Measurements from ENCODE around the gene ZPBP. TPM values are rescaled to one million over a fixed set of nuclear protein-coding genes. Genes with fewer than 3 reads are reported as not detected.
"Not testable (repeated sequence)": the region's sequence is repeated elsewhere in the genome, so short reads cannot be mapped to it uniquely, and the experiment has no call there.

The ZPBP gene
- total RNA-seq, 1 donor from 2014 or later = 0.47 TPM

DNA sequence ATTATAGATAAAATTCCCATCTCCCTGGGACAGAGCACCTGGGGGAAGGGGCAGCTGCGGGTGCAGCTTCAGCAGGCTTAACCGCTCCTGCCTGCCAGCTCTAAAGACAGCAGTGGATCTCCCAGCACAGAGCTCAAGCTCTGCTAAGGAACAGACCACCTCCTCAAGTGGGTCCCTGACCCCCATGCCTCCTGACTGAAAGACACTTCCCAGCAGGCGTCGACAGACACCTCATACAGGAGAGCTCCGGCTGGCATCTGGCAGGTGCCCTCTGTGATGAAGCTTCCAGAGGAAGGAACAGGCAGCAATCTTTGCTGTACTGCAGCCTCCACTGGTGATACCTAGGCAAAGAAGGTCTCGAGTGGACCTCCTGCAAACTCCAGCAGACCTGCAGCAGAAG is 51.9 kb downstream of the ZPBP start:
- not testable (repeated sequence) for DNase-seq

DNA sequence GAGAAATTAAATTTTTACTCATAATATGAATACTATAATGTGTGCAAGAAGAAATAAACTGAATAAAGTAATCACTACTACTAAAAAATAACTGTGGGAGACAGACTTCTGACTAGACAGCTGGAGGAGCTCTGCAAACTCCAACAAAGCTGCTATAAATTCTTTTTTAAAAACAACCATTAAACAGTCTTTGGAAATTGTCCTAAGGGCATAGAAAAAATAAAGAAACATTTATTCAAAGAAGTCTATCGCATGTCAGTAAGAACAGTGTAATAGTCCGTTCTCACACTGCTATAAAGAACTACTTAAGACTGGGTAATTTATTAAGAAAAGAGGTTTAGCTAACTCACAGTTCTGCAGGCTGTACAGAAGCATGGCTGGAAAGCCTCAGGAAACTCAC is 56.0 kb downstream of the ZPBP start:
- no peak for DNase-seq

DNA sequence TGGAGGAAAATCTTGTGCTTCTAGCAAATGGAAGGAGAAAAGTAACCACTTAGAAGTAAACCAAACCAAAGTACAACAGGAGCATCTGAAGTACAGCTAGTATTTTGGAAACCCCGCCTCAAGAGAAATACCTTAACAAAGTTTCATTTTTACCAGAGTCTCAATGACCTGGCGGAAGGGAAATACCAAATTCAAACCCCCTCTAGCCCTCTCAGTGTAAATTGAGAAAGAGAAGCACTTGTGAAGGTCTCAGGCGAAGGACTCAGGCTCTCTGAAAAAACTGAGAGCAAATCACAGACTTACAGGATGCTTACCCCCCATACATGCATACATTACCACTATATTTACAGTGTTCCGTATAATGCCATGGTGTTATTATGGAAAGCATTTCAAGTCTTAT is 70.1 kb downstream of the ZPBP start:
- DNase-seq = no peak

DNA sequence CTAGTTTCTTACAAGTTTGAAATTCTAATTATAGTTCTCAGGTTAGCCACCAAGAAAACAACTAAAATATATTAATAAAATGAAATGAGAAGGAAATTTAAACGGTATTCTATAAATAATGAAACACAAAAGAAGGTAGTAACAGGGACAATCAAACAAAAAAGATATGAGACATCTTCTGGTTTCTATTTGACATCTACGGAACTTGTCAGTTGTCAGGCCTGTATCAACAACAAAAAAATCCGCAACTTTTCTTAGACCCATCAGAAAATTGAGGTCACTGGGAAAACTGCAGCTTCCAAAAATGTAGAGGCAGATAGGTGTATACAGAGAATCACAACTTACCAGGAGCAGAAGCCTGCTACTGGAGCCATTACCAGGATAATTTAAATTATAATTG is 70.6 kb downstream of the ZPBP start:
- DNase-seq = no peak

DNA sequence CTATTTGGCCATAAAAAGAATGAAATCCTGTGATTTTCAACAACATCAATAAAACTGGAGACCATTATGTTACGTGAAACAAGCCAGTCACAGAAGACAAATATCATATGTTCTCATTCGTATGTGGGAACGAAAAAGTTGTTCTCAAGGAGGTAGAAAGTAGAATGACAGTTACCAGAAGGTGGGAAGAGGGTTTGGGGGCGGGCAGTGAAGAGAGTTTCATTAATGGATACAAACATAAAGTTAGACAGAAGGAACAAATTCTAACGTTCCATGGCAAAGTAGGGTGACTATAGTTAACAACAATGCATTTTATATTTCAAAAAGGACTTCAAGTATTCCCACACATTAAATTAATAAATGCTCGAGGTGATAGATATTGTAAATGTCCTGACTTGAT is 97.4 kb downstream of the ZPBP start:
- DNase-seq = no peak

DNA sequence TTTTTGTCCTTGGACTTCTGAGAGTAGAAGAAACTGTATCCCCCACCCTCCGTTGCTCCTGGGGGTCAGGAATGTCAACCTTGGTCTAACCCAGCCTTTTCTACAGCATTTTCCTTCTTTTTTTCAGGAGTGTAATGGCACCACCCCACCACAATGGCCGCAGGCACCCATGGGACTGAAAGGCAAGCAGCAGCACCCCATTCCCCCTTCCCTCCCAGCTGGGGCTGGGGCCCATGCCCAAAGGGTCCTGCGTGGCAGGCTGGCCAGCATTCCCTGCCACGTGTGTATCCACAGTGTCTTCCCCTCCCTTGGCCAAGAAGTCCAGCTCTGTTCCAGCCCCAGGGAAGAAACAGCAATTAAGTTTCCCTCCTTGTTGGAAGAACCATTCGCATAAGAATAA is 106.9 kb downstream of the ZPBP start:
- DNase-seq = no peak

DNA sequence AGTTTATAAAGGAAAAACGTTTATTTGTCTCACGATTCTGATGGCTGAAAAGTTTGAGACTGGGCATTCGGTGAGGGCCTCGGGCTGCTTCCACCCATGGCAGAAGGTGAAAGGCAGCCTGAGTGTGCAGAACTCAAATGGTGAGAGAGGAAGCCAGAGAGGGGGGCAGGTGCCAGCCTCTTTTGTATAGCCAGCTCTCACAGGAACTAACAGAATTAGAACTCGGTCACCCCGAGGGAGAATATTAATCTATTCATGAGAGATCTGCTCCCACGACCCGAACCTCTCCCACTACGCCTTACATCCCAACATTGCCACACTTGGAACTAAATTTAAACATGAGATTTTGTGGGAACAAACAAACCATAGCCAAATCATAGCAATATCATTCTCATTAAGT is 112.6 kb downstream of the ZPBP start:
- no peak for DNase-seq

DNA sequence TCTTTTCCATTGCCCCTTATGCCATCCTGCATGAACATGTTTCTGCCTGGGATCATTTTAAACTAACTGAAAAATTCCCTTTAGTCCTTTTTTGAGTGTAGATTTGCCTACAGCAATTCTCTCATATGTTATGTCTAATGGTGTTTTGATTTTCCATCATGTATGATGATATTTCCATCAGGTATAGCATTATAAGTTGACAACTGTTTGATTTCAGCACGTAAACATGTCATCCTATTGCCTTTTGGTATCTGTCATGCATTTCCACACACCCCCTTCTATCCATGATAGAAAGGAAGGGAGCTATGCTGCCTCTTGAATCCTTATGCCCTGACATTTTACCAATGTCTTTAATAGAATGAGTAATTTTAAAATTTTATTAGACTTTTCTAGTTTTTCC is 116.8 kb downstream of the ZPBP start:
- DNase-seq = no peak

DNA sequence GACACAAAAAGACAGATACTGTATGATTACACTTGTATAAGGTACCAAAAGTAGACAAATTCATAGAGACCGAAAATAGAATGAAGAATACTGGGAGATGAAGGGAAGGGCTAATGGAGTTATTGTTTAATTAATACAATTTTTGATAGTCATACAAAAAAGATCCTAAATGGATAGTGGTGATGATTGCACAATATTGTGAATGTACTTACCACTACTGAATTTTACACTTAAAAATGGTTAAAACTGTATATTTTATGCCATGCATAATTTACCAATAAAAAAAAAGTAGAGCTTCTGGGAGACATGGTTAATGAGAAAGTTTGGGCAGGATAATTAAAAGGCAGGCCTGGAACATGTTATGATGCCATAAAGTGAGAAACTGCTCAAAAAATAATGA is 119.0 kb downstream of the ZPBP start:
- DNase-seq = no peak

DNA sequence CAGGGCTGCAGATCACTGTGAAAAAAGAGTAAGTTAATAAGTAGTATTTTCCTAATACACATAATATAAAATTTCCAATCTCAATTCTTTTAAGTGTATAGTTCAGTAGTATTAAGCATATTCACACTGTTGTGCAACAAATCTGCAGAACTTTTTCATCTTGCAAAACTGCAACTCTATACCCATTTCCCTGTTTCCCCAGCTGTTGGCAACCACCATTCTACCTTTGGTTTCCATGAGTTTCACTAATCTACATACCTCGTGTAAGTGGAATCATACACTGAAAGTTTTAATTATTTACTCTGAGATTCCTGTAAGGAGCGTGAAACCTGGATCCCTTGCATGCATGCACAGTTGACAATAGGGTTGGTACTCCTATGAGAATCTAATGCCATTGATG is 155.4 kb downstream of the ZPBP start:
- no peak for DNase-seq

DNA sequence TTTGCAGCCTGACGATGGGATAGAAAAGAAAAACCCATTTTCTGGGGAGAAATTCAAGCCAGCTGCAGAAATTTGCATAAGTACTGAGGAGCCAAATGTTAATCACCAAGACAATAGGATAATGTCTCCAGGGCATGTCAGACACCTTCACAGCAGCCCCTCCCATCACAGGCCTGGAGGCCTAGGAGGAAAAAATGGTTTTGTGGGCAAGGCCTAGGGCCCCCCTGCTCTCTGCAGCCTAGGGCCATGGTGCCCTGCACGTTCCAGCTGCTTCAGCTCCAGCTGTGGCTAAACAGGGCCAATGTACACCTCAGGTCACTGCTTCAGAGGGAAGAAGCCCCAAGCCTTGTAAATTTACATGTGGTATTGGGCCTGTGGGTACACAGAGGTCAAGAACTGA is 161.4 kb downstream of the ZPBP start:
- DNase-seq = no peak

DNA sequence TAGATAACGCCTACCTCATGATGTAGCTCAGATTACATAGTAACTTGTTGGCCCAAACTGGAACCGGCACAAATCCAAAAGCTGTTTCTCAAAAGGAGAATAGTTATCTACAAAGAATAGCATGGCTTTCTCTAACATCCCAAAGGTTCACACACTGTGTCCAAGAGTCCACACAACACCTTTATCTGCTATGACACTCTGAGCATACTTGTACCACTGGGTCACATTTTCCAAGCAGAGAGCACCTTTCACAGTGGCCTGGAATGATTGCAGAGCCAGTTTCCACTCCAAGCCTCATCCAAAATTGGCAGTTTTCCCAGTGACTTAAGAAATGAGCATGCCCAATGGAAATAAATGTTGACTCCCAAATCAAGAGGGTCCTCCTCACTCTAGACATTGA is 164.3 kb downstream of the ZPBP start:
- no peak for DNase-seq

DNA sequence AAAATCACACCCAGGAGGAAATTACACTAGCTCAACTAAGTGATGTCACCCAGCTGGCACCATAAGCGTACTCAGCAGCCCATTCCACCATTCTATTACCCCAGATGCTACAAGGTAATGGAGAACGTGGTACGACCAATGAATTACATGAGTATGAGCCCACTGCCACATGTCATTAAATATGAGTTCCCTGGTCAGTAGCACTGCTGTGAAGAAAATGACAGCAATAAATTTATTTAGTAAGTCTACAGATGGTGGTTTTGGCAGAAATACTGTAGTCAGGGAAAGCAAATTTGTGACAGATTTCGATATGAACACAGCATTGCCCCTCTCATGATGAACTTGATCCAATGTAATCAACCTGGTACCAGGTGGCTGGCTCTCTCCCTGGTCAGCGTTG is 165.4 kb downstream of the ZPBP start:
- DNase-seq = no peak

DNA sequence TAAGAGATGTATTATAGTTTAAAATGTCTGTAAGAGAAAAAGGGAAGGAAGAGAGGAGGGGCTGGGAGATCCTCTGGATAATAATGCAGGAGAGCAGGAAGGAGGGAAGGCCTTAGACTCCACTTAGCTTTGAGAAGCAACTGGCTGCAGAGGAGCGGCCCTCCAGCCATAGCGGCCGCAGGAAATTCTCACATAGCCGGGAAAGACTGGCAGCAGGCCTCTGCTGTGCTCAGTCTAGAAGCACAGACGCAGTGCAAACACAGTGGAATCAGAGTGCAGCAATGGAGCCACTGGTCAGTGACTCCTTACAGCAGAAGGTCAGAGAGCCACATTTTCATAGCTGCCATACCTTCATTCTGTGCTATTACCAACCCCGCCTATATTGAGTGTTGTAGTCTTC is 166.3 kb downstream of the ZPBP start:
- no peak for DNase-seq

DNA sequence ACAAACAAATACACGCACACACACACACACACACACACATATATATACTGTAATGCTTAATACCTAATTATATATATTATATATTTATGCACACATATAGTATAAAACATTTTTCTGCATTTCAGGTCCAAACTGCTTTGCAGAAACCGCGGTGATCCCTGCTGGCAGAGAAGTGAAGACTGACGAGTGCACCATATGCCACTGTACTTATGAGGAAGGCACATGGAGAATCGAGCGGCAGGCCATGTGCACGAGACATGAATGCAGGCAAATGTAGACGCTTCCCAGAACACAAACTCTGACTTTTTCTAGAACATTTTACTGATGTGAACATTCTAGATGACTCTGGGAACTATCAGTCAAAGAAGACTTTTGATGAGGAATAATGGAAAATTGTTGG is 181.1 kb downstream of the ZPBP start:
- no peak for DNase-seq

DNA sequence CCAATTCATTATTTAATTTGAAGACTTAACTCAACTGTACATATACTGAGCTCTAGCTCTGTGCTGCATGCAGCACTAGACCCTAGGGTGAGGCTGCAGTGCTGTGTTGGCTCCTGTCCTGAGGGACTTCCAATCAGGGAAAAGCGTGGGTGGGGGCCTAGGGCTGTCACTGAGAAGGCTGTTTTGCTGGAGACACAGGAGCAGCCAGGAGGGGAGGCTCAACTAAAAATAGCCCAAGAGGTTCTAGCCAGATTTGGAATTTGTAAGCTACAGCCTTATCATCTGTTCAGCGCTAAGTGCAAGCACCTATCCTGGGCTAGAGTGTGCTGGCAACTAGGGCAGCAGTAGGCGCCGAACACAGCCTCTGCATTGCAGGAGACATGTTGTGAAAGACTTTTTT is 198.5 kb downstream of the ZPBP start:
- no peak for DNase-seq

DNA sequence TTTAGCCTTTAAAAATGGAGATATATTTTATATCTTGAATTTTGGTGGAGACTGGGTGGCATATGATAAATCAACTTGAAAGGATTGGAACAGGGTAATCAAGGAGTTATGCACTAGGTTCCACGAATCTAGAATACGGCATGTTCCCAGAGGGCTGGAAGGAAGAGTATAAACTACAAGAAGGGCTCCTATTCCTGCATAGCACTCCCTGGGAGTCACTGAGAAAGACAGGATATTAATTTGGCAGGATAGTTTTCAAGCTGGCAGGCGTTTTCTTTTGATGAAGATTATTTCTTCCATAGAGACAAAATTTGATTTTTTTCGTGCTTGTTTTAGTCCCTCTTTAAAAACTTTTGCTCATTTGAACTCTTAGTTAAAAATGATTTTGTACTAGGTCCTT is 199.9 kb downstream of the ZPBP start:
- no peak for DNase-seq

DNA sequence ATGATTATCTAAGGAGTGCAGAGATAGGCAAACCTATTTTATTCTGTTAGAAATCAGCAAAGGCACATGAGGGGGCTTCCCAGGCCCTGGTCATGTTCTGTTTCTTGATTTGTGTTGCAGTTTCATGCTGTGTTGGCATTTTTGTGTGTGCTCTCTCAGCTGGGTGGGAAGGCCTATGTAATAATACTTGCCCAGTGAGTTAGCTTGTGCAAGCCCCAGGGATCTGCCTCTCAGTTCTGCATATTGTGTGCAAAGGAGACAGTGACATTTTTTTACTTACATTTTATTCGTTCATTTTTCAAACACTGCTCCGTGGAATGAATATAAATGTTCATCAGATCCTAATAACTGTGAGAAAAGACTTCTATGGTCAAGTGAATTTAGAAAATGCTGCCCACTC is 200.6 kb downstream of the ZPBP start:
- no peak for DNase-seq

Other genes with a start within 250 kb of the ZPBP start
- gene IKZF1, start 211.5 kb upstream of the ZPBP start, total RNA-seq = 2.3 TPM